Endothelial cell (in vitro differentiated cells): ENCODE measurements around the gene SIRT6. TPM values are rescaled to one million over a fixed set of nuclear protein-coding genes. Genes with fewer than 3 reads are reported as not detected.

Experiments
- DNase-seq: peaks from one replicate; pipeline ENCODE4 v3.0.0; 2021; ENCODE audit warnings: low spot score
- H3K27ac Mint-ChIP-seq: one replicate; pipeline ENCODE4 v1.8.0; 2021; ENCODE audit warnings: mixed read lengths, inconsistent platforms; ENCODE audit not compliant: unreplicated experiment
- H3K27me3 Mint-ChIP-seq: one replicate; pipeline ENCODE4 v1.8.0; 2021; ENCODE audit warnings: mild to moderate bottlenecking, moderate library complexity, mixed read lengths, inconsistent platforms; ENCODE audit not compliant: unreplicated experiment
- H3K36me3 Mint-ChIP-seq: one replicate; pipeline ENCODE4 v1.8.0; 2021; ENCODE audit warnings: mild to moderate bottlenecking, low read depth, mixed read lengths, inconsistent platforms; ENCODE audit not compliant: unreplicated experiment
- H3K4me1 Mint-ChIP-seq: one replicate; pipeline ENCODE4 v1.8.0; 2021; ENCODE audit warnings: mild to moderate bottlenecking, mixed read lengths, inconsistent platforms; ENCODE audit not compliant: unreplicated experiment
- H3K4me3 Mint-ChIP-seq: one replicate; pipeline ENCODE4 v1.8.0; 2021; ENCODE audit warnings: mild to moderate bottlenecking, mixed read lengths, inconsistent platforms; ENCODE audit not compliant: unreplicated experiment
- H3K9me3 Mint-ChIP-seq: one replicate; pipeline ENCODE4 v1.8.0; 2021; ENCODE audit warnings: mixed read lengths, inconsistent platforms; ENCODE audit not compliant: unreplicated experiment
- total RNA-seq: library from RNA; stranded (reverse); fragmentation: NEBNext Ultra II Directional; extraction: Animal tissue kit (Norgen Biotek cat#: 25700); gene quantifications from one replicate; pipeline ENCODE4 v1.2.1, GENCODE V29; 2021; ENCODE audit not compliant: unreplicated experiment
- TF ChIP-seq, protein P1 (sequence below): fragments of 200-600 bp; sonication (generic); IDR thresholded peaks from one replicate; pipeline ENCODE4 v1.5.0; 2021; ENCODE audit warnings: antibody characterized with exemption; ENCODE audit not compliant: unreplicated experiment

The SIRT6 gene
- total RNA-seq, 1 donor from 2014 or later: 24.6 TPM

DNA sequence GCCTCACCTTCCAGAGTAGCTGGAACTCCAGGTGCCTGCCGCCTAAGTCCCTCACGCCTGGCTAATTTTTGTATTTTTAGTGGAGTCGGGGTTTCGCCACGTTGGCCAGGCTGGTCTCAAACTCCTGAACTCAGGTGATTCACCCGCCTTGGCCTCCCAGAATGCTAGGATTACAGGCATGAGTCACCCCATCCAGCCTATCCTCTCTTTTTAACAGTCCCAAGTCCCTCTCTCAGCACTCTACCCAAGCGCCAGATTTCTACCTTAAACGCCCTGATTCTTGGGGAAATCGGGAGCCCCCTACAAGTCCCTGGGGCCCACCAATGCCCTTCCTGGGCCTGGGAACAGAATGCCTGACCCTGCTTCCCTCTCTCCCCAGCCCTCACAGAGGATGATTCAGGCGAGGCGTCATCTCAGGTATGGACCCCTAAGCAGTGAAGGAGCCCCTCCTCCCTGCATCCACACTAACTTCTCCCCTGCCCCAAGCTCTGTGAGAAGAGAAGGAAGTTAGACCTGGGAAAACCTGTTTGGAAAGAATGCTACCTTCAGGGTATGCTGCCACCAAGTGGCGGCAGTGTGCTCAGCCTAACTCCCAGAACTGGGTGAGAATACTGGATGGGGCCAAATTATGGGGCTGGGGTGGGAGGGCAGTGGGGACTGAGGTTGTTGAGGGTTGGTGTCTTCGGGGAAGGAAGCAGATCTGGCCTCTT lies 26.2 kb upstream of the SIRT6 start:
- Mint-ChIP-seq H3K4me3 (no peak overlapping the region), H3K9me3 (no peaks in the 10 kb centered on the region), H3K27me3 (peaks cover 3% of the 10 kb centered on the region), H3K4me1 (no peaks in the 10 kb centered on the region), H3K36me3 (no peaks in the 10 kb centered on the region), H3K27ac (no peak overlapping the region)
- DNase-seq: no peak
- TF ChIP-seq, protein P1, sequence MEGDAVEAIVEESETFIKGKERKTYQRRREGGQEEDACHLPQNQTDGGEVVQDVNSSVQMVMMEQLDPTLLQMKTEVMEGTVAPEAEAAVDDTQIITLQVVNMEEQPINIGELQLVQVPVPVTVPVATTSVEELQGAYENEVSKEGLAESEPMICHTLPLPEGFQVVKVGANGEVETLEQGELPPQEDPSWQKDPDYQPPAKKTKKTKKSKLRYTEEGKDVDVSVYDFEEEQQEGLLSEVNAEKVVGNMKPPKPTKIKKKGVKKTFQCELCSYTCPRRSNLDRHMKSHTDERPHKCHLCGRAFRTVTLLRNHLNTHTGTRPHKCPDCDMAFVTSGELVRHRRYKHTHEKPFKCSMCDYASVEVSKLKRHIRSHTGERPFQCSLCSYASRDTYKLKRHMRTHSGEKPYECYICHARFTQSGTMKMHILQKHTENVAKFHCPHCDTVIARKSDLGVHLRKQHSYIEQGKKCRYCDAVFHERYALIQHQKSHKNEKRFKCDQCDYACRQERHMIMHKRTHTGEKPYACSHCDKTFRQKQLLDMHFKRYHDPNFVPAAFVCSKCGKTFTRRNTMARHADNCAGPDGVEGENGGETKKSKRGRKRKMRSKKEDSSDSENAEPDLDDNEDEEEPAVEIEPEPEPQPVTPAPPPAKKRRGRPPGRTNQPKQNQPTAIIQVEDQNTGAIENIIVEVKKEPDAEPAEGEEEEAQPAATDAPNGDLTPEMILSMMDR: no peak

DNA sequence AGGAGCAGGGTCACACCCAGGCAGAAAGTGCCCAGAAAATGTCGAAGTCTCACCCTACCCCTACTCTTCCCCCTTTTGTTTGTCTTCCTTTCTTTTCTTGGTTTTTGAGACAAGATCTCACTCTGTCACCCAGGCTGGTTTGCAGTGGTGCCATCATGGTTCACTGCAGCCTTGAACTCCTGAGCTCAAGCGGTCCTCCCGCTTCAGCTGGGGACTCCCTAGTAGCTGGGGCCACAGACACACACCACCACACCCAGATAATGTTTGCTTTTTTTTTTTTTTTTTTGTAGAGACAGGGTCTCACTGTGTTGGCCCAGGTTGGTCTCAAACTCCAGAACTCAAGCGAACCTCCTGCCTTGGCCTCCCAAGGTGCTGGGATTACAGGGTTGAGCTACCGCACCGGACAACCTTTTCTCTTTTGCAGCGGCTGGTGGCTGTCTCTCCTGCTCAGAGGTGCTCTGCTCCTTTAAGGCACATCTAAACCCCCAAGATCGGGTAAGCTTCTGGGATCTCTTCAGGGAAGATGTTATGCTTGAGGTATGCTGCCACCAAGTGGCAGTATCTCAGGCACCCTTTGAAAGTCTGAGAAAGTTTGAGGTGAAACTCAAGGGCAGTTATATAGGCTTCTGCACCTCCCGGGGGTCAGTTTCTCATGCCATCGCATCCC lies 24.6 kb upstream of the SIRT6 start:
- no peak for DNase-seq
- H3K36me3 Mint-ChIP-seq: no peaks in the 10 kb centered on the region
- H3K4me3 Mint-ChIP-seq: no peak overlapping the region
- H3K27ac Mint-ChIP-seq: no peak overlapping the region
- H3K4me1 Mint-ChIP-seq: no peaks in the 10 kb centered on the region
- peaks cover 1% of the 10 kb centered on the region for H3K27me3 Mint-ChIP-seq
- no peaks in the 10 kb centered on the region for H3K9me3 Mint-ChIP-seq
- TF ChIP-seq, protein P1: no peak

DNA sequence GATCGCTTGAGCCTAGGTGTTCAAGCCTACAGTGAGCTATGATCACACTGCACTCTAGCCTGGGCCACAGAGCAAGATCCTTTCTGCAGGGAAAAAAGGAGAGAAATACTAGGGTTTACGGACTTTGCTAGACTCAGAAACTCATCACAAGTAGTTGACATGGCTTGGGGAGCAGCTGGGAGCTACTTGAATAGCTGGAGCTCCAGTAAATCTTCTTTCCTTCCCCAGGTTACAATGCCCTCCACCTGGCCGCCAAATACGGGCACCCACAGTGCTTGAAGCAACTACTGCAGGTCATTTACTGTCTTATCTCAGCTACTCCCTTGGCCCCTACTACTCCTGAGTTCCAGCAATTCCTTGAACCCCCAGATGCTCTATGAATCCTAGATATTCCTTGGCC lies 19.4 kb upstream of the SIRT6 start:
- Mint-ChIP-seq H3K4me1 (peaks cover 8% of the 10 kb centered on the region), H3K27ac (no peak overlapping the region), H3K9me3 (no peaks in the 10 kb centered on the region), H3K4me3 (no peak overlapping the region), H3K27me3 (peaks cover 18% of the 10 kb centered on the region), H3K36me3 (peaks cover 13% of the 10 kb centered on the region)
- DNase-seq: no peak
- TF ChIP-seq, protein P1: no peak

DNA sequence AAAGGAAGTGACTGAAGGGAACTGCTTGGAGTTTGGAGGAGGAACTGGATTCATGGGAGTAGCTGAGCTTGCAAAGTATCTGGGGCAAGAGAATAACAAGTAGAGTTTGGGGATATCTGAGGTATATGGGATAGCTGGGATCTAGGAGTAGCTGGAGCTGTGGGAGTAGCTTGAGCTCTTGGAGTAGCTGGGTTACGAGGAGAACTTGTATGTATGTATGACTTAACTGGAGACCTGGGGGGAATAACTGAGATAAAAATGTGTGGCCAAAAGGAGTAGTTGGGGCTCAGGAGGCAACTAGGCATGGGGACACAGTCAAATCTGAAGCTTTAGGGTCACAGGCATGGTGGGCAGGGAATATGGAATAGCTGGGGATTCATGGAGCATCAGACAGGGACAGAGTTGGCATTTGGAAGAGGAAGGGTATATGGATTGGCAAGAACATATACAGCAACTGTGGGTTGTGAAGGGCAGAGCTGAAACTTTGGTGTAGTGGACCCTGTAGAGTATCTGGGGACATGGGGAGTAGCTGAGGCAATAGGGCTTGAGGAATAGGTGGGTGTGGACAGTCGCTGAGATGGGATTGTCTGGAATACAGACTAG lies 18.7 kb upstream of the SIRT6 start:
- peak overlapping the region; percentile 27 for H3K27ac Mint-ChIP-seq
- peaks cover 17% of the 10 kb centered on the region for H3K27me3 Mint-ChIP-seq
- peaks cover 8% of the 10 kb centered on the region for H3K4me1 Mint-ChIP-seq
- H3K36me3 Mint-ChIP-seq: peaks cover 13% of the 10 kb centered on the region
- H3K4me3 Mint-ChIP-seq: peak overlapping the region; percentile 31
- TF ChIP-seq, protein P1: no peak
- no peaks in the 10 kb centered on the region for H3K9me3 Mint-ChIP-seq
- no peak for DNase-seq
